GM12892 (cell line): ENCODE measurements around the gene OR7E24.

Source experiments
- POLR2A ChIP-seq: IDR thresholded peaks from 2 replicates; pipeline ENCODE4 v1.6.1; 2011; ENCODE audit warnings: low read depth, low read length, control low read depth
- TAF1 ChIP-seq: IDR thresholded peaks from 2 replicates; pipeline ENCODE4 v1.6.1; 2011; ENCODE audit warnings: low read depth, mild to moderate bottlenecking, control low read depth, low read length, borderline replicate concordance

DNA sequence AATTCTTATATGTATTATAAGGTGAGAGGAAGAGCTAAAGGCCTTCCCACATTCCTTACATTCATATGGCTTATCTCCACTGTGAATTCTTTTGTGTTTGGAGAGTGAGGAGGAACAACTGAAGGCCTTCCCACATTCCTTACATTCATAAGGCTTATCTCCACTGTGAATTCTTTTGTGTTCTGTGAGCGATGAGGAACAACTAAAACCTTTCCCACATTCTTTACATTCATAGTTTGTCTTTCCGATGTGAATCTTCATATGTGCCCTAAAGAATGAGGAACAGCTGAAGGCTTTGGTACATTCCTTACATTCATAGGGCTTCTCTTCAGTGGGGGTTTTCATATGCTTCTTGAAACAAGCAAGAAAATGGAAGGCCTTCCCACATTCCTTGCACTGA lies 45.6 kb downstream of the OR7E24 start:
- TF ChIP-seq TAF1, result no peak
- no peak for TF ChIP-seq POLR2A
